AG10803 (cell line): ENCODE measurements around the gene SUGCT.
A peak's percentile ranks its signal among the peaks of the same experiment; 100 is the strongest.

Source experiments
- DNase-seq: peaks from one replicate; pipeline ENCODE4 v3.0.0; 2010; ENCODE audit warnings: low read depth
- H3K4me3 ChIP-seq: 2 replicates; pipeline ENCODE4 v1.5.1; 2011; ENCODE audit warnings: mild to moderate bottlenecking, low read length, control low read depth
- TF ChIP-seq, protein P1 (sequence below): conservative IDR thresholded peaks from 2 replicates; pipeline ENCODE4 v1.5.1; 2011; ENCODE audit warnings: mild to moderate bottlenecking, low read length, control low read depth, inconsistent platforms

Gene SUGCT

DNA sequence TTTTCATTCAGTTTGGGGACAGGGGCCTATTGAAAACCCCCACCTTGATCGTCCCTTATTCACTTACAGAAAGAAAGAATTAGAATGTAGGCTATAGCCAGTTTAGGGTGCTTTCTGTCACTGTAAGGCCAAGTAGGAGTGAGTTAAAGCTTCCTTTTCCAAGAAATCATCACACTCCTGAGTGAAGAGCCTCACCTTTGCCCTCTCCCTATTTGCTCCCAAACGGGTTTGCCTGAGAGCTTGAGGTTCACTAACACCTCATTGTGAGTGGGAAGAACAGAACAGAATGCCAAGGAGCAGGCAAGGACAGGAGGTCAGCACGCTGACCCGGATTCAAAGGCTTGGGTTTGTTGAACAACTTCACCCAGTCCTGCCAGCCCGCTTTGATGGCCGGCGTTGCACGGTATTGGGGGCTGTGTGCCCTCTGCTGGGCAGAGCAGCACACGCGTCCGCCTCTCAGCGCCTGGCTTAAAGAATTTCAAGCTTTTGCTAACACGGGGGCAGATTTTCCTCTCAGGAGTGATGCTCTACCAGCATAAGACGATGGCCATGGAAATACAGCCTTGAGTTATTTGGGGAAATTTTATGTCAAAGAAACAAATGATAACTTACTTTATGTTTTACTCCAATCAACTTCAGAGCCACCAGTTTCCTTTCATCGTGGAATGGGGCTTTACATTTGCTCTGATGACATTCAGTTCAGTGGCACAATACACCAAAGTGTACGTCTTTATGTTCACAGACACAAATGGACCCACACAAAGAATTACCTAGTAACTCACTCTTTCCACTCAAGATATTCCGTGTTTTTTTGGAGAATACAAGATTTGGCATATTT, 470.0 kb downstream of the SUGCT start:
- DNase-seq = peak; percentile 18
- TF ChIP-seq, protein P1, sequence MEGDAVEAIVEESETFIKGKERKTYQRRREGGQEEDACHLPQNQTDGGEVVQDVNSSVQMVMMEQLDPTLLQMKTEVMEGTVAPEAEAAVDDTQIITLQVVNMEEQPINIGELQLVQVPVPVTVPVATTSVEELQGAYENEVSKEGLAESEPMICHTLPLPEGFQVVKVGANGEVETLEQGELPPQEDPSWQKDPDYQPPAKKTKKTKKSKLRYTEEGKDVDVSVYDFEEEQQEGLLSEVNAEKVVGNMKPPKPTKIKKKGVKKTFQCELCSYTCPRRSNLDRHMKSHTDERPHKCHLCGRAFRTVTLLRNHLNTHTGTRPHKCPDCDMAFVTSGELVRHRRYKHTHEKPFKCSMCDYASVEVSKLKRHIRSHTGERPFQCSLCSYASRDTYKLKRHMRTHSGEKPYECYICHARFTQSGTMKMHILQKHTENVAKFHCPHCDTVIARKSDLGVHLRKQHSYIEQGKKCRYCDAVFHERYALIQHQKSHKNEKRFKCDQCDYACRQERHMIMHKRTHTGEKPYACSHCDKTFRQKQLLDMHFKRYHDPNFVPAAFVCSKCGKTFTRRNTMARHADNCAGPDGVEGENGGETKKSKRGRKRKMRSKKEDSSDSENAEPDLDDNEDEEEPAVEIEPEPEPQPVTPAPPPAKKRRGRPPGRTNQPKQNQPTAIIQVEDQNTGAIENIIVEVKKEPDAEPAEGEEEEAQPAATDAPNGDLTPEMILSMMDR = peak; percentile 47
- no peak overlapping the region for H3K4me3 ChIP-seq

DNA sequence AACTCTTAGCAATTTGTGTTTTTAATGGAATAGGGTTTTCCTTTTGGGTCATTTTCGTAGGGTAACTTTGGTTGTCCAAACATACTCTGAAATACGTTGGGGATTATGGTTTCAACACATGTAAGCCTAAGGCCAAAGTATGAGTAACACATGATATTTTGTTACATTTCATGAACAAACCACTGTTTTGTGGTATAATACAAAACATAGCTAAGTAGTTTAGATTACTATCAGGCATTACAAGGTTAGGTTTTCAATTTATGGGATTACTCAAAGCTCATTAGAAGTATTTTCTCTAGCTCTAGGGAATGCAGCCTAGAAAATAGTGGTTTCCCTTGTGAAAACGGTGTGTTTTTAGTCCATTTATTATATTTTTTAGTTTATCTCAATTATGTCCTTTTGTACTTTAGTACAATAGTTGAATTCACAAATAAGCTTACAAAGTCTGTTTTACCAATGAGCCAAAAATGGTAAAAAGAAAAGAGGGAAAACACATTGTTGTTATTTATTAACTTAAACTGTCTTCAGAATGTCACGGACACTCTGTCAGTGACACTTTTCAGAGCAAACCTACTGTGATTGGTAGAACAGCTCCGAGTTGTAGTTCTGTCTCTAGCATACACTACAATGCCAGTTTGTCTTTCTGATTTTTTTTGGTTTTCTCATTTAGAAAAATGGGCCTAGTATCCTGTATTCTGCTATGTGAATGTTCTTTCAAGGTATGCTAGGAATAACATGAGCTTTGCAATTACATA, 473.7 kb downstream of the SUGCT start:
- no peak overlapping the region for H3K4me3 ChIP-seq
- TF ChIP-seq, protein P1 = no peak
- peak; percentile 12 for DNase-seq

DNA sequence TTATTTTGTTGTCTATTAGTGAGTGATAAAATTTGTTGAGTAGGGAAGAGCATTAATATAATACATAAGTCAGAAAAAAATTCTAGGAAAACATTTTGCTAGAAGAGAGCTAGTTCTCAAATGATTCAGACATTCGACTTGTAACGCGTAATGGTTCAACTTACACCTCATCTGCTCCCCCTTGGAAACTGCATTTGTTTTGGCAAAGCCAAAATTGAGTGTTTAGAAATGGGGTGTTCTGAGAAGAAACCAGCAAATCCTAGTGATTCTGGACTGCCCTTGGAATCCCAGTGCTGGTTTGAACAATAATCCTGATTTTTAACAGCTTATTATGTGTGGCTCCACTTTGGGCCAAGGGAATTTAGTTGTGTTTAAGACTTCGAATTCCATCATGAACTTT, 475.7 kb downstream of the SUGCT start:
- H3K4me3 ChIP-seq = no peak overlapping the region
- DNase-seq = no peak
- TF ChIP-seq, protein P1 = no peak

DNA sequence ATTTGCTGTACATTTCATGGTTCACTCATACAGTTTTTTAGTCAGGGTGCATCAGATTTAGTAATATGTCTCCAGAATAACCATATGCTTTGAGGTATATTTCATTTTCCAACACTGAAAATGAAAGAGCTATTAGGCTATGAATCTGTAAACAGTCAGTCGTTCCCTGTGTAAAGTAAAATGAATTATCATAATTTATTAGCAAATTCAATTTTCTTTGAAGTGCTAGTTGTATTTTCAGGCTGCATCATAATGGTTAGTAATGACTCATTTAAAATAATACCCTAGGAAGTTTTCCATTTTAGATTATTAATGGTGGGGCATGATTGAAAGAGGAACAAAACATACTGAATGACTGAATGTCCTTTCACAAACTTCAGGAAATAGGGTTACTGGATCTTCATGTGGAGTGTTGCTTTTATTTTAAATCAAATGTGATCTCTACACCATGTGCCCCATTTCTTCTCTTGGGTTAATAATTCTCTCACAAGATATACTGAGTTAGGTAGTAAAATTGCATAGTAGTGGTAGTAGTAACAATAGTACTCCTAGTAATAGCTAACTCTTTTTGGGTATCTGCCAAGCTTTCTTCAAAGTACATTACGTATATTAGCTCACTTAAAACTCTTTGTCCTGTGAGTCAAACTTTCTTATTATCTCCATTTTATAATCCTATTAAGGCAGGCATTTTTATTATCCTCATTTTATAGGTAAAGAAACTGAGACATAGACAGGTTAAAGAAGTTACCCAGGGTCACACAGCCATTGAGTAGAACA, 476.5 kb downstream of the SUGCT start:
- no peak for DNase-seq
- TF ChIP-seq, protein P1 = no peak
- no peak overlapping the region for H3K4me3 ChIP-seq

DNA sequence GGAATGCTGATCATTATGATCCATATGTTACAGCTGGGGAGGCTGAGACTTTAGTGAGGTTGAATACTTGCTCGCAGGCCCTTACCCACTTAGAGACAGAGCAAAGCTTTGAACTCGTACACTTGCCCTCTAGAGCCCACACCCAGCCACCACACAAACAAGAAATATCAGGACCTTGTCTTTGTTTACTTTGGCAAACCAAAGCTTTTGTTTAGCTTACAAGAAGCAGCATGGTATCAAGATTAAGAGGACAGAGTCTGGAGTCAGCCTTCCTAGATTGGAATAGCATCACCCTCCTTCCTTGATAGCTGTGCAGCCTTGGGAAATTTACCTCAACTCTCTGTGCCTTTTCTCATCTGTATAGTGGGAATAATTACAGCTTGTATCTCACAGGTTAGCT, 477.5 kb downstream of the SUGCT start:
- no peak overlapping the region for H3K4me3 ChIP-seq
- TF ChIP-seq, protein P1 = no peak
- DNase-seq = no peak

DNA sequence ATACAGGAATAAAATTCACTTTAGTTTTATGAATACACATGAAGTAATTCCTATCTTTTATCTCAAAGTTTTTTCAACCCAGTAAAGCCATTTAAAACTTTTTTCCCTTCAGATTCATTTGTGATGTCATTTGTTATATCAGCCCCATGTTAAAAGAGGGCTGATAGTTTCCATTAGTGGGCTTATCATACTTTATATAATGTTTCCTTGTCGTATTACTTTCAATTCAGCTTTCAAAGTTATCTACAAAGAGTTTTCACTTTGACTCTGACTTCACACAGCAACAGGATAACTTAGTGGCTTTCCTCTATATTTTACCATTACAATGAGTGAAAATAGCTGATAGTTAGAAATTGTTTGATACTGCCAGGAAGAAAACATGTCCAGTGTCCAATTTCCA, 484.8 kb downstream of the SUGCT start:
- no peak overlapping the region for H3K4me3 ChIP-seq
- no peak for DNase-seq
- TF ChIP-seq, protein P1 = no peak
